Prostate gland (tissue), 2 donors: Measurements from ENCODE around the gene NMBR. TPM values are rescaled to one million over a fixed set of nuclear protein-coding genes. Genes with fewer than 3 reads are reported as not detected.

ENCODE experiments used
- DNase-seq: peaks from one replicate; pipeline ENCODE4 v3.0.0-alpha.2; 2019; ENCODE audit warnings: low spot score
- H3K27ac ChIP-seq, 2 donors: fragments of 200-600 bp; sonication (generic); 2 replicates each; pipeline ENCODE4 v1.5.1; 2017 to 2019
- H3K27me3 ChIP-seq: fragments of 200-600 bp; sonication (generic); replicated peaks from 2 replicates; pipeline ENCODE4 v1.5.1; 2019; ENCODE audit not compliant: insufficient read depth
- H3K36me3 ChIP-seq, 2 donors: fragments of 200-600 bp; sonication (generic); 1 replicate in 1 of 2; 2 replicates in 1 of 2; pipeline versions ENCODE4 v1.5.1 to v1.8.1; 2017 to 2019
- H3K4me1 ChIP-seq: fragments of 200-600 bp; sonication (generic); replicated peaks from 2 replicates; pipeline ENCODE4 v1.5.1; 2019
- H3K4me3 ChIP-seq, 2 donors: fragments of 200-600 bp; sonication (generic); 2 replicates each; pipeline ENCODE4 v1.5.1; 2017 to 2019
- H3K9me3 ChIP-seq: fragments of 200-600 bp; sonication (generic); 2 replicates; pipeline ENCODE4 v1.5.1; 2017
- POLR2A ChIP-seq: fragments of 450-650 bp; IDR thresholded peaks from one replicate; pipeline ENCODE4 v1.6.1; 2016; ENCODE audit warnings: antibody characterized with exemption, mild to moderate bottlenecking
- POLR2AphosphoS5 ChIP-seq: sonication (generic); formaldehyde crosslinking; IDR thresholded peaks from one replicate; pipeline ENCODE4 v1.6.1; 2017; ENCODE audit warnings: antibody characterized with exemption
- intact Hi-C: fragments of 100-400 bp; cut with DNase I; formaldehyde crosslinking; loops from one replicate; pipeline ENCODE4 v1.14.2; 2022
- total RNA-seq, 2 donors: library from RNA; depleted of rRNA; stranded (reverse); fragments of >200 nt; gene quantifications; one replicate each; pipeline ENCODE4 v1.1.0, GENCODE V29; 2016

NMBR gene
- total RNA-seq, 2 donors from 2014 or later: not detected

DNA sequence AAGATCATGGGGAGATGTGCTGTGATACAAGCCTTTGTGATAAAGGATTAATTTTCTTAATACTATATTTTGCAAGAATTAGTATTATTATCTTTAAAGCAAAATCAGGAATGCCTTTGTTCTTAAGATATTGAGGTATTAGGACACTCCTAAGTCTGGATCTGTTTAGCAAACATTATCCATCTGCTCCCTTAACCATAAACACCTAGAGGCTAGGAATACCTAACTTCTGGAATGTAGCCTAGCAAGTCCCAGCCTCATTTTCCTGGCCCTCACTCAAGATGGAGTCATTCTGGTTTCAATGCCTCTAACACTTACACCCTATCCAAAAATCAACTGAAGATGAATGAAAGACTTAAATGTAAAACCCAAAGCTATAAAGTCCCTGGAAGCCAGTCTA lies 120.5 kb downstream of the NMBR start:
- no peaks in the 10 kb centered on the region for H3K27me3 ChIP-seq
- no peak overlapping the region for H3K27ac ChIP-seq
- no peaks in the 10 kb centered on the region for H3K9me3 ChIP-seq
- intact Hi-C loops: no loop called here
- H3K4me3 ChIP-seq: no peak overlapping the region
- DNase-seq: no peak
- H3K36me3 ChIP-seq: no peaks in the 10 kb centered on the region
- no peaks in the 10 kb centered on the region for H3K4me1 ChIP-seq
- TF ChIP-seq POLR2A: no peak
- TF ChIP-seq POLR2AphosphoS5: no peak

Other genes starting within 250 kb of the NMBR start
- not detected for gene GJE1, start 14.2 kb downstream of the NMBR start, total RNA-seq
- gene VTA1, start 141 bp upstream of the NMBR start, total RNA-seq: 10 to 100 TPM; 38.5 to 44.7 TPM
- gene ADGRG6, start 154.9 kb upstream of the NMBR start, total RNA-seq: 10 to 100 TPM; 13.5 to 18.0 TPM